HG03354 (cell line): ENCODE data around the gene INPP4B.

Source experiments
- ATAC-seq: cut with Tn5 transposase; IDR thresholded peaks from one replicate; pipeline ENCODE4 v1.9.1; 2021; ENCODE audit warnings: mild to moderate bottlenecking; ENCODE audit not compliant: unreplicated experiment, poor library complexity, severe bottlenecking

Gene INPP4B

GRCh38 chr4:142556048-142556447 lies 290.1 kb downstream of the INPP4B start:
- no peak for ATAC-seq

- no peak for ATAC-seq
Measured at GRCh38 chr4:142554412-142554811, 291.7 kb downstream of the INPP4B start.

GRCh38 chr4:142551517-142552305 lies 294.4 kb downstream of the INPP4B start:
- ATAC-seq: no peak

- no peak for ATAC-seq
Measured at GRCh38 chr4:142550965-142551364, 295.1 kb downstream of the INPP4B start.

GRCh38 chr4:142549726-142550463 lies 296.2 kb downstream of the INPP4B start:
- no peak for ATAC-seq

GRCh38 chr4:142549248-142549647 lies 296.9 kb downstream of the INPP4B start:
- ATAC-seq: no peak

- ATAC-seq: no peak
Measured at GRCh38 chr4:142548491-142548890, 297.6 kb downstream of the INPP4B start.

GRCh38 chr4:142547974-142548373 lies 298.1 kb downstream of the INPP4B start:
- no peak for ATAC-seq

- no peak for ATAC-seq
Measured at GRCh38 chr4:142544594-142544993, 301.5 kb downstream of the INPP4B start.

GRCh38 chr4:142544039-142544438 lies 302.1 kb downstream of the INPP4B start:
- ATAC-seq: no peak

GRCh38 chr4:142540483-142540804 lies 305.7 kb downstream of the INPP4B start:
- ATAC-seq: no peak

GRCh38 chr4:142539796-142540482 lies 306.2 kb downstream of the INPP4B start:
- no peak for ATAC-seq

GRCh38 chr4:142535009-142535408 lies 311.1 kb downstream of the INPP4B start:
- no peak for ATAC-seq

- ATAC-seq: no peak
Measured at GRCh38 chr4:142532054-142532453, 314.0 kb downstream of the INPP4B start.

GRCh38 chr4:142530728-142531127 lies 315.4 kb downstream of the INPP4B start:
- ATAC-seq: no peak

GRCh38 chr4:142528433-142528832 lies 317.7 kb downstream of the INPP4B start:
- no peak for ATAC-seq

- no peak for ATAC-seq
Measured at GRCh38 chr4:142523111-142523510, 323.0 kb downstream of the INPP4B start.

GRCh38 chr4:142519342-142519741 lies 326.8 kb downstream of the INPP4B start:
- no peak for ATAC-seq

GRCh38 chr4:142516686-142517526 lies 329.2 kb downstream of the INPP4B start:
- ATAC-seq: no peak

- ATAC-seq: no peak
Measured at GRCh38 chr4:142512161-142512560, 333.9 kb downstream of the INPP4B start.
